Uterus (tissue), 2 donors: ENCODE data around the gene HOXA13.

Source experiments
- CTCF ChIP-seq, 4 experiments: fragments of 200-600 bp in 2 of 4; fragments of 450-650 bp in 2 of 4; sonication (generic) in 2 of 4; IDR thresholded peaks; one replicate each; pipeline ENCODE4 v1.5.1; 2016 to 2019; ENCODE audit warnings: antibody characterized with exemption in 4 of 4, mild to moderate bottlenecking in 2 of 4, moderate library complexity in 1 of 4
- POLR2A ChIP-seq, 2 donors: fragments of 450-650 bp; IDR thresholded peaks; one replicate each; pipeline ENCODE4 v1.6.1; 2016; ENCODE audit warnings: antibody characterized with exemption in 2 of 2, mild to moderate bottlenecking in 1 of 2, moderate library complexity in 1 of 2

- TF ChIP-seq CTCF (IDR thresholded peaks at IDR 0.05): no peak
- no peak for TF ChIP-seq POLR2A (IDR thresholded peaks at IDR 0.05)
Measured at GRCh38 chr7:27161721-27162560, 38.0 kb downstream of the HOXA13 start.
